ENCODE measurements around the gene FRMD4A. TPM values are rescaled to one million over a fixed set of nuclear protein-coding genes. Genes with fewer than 3 reads are reported as not detected.

FRMD4A gene
- total and polyA plus RNA-seq, 12 donors = 17.4 to 43.4 (median 30.3) TPM

GRCh38 chr10:13790196-13790595, 540.5 kb downstream of the FRMD4A start:
- no peak for ATAC-seq
- H3K27ac ChIP-seq = peak overlapping the region in 3 of 10 donors; percentile 6 to 68 (median 10)

GRCh38 chr10:13789448-13789829, 541.3 kb downstream of the FRMD4A start:
- H3K27ac ChIP-seq = peak overlapping the region in 7 of 10 donors; percentile 62 to 75 (median 68)
- 63 to 64% methylated on average over 2 of the region's 2 CpGs for whole genome bisulfite sequencing, 2 donors
- no peaks in the 10 kb centered on the region for H3K9me3 ChIP-seq
- H3K4me1 ChIP-seq = peaks cover 12 to 52% (median 37%) of the 10 kb centered on the region in 9 donors
- DNase-seq (no peak), ATAC-seq (no peak)
- no peaks in the 10 kb centered on the region for H3K27me3 ChIP-seq
- no peak for TF ChIP-seq CTCF (IDR thresholded peaks at IDR 0.05)
- H3K36me3 ChIP-seq = peaks cover 0 to 32% (median 0%) of the 10 kb centered on the region in 9 donors
- intact Hi-C loops (cut with DNase I) = loop anchor here (2.0 to 10.0 kb wide), 13 partner anchors 98 to 1035 kb away; no protein-coding TSS in a partner anchor
- no peak overlapping the region for H3K4me3 ChIP-seq

More at GRCh38 chr10:13790196-13790595, 540.5 kb downstream of the FRMD4A start:
- WGBS, 2 donors = 70 to 73% methylated on average over 9 of the region's 9 CpGs
- intact Hi-C loops (cut with DNase I) = loop anchor here in 5 of 10 donors (5.0 to 10.0 kb wide), 5 partner anchors 165 to 687 kb away; no protein-coding TSS in a partner anchor
- TF ChIP-seq CTCF (IDR thresholded peaks at IDR 0.05) = no peak
- Histone ChIP-seq H3K4me1 (peaks cover 12 to 52% (median 37%) of the 10 kb centered on the region in 9 donors), H3K9me3 (no peaks in the 10 kb centered on the region), H3K36me3 (peaks cover 0 to 40% (median 0%) of the 10 kb centered on the region in 9 donors), H3K27me3 (no peaks in the 10 kb centered on the region), H3K4me3 (no peak overlapping the region)
- no peak for DNase-seq

GRCh38 chr10:13788711-13789447, 541.8 kb downstream of the FRMD4A start:
- Histone ChIP-seq H3K36me3 (peaks cover 0 to 26% (median 0%) of the 10 kb centered on the region in 9 donors), H3K9me3 (no peaks in the 10 kb centered on the region), H3K4me3 (no peak overlapping the region), H3K27ac (peak overlapping the region; percentile 17 to 75 (median 68)), H3K4me1 (peaks cover 12 to 52% (median 37%) of the 10 kb centered on the region in 9 donors), H3K27me3 (no peaks in the 10 kb centered on the region)
- ATAC-seq = peak in 7 of 8 donors; percentile 48 to 75 (median 62)
- DNase-seq = peak; percentile 52 to 60
- intact Hi-C loops (cut with DNase I) = loop anchor here (1.0 to 10.0 kb wide), 14 partner anchors 98 to 1036 kb away; no protein-coding TSS in a partner anchor
- no peak for TF ChIP-seq CTCF (IDR thresholded peaks at IDR 0.05)
- 50 to 53% methylated on average over 9 of the region's 9 CpGs for WGBS, 2 donors

GRCh38 chr10:13788320-13788600, 542.5 kb downstream of the FRMD4A start:
- H3K36me3 ChIP-seq = peaks cover 0 to 20% (median 0%) of the 10 kb centered on the region in 9 donors
- H3K27me3 ChIP-seq = no peaks in the 10 kb centered on the region
- no peaks in the 10 kb centered on the region for H3K9me3 ChIP-seq
- H3K4me1 ChIP-seq = peaks cover 12 to 52% (median 37%) of the 10 kb centered on the region in 9 donors
- no peak for TF ChIP-seq CTCF (IDR thresholded peaks at IDR 0.05)
- peak in 1 of 8 donors; percentile 2 for ATAC-seq
- WGBS, 2 donors = 54 to 65% methylated on average over 5 of the region's 5 CpGs
- H3K4me3 ChIP-seq = no peak overlapping the region
- no peak for DNase-seq
- peak overlapping the region; percentile 17 to 75 (median 68) for H3K27ac ChIP-seq
- intact Hi-C loops (cut with DNase I) = loop anchor here (1.0 to 10.0 kb wide), 14 partner anchors 99 to 1037 kb away; no protein-coding TSS in a partner anchor

Measured in heart right ventricle (tissue), 16 donors.